ENCODE data around the gene USP7. TPM values are rescaled to one million over a fixed set of nuclear protein-coding genes. Genes with fewer than 3 reads are reported as not detected.

The USP7 gene
- total RNA-seq, 1 donor from 2014 or later: 136 TPM

- no peaks in the 10 kb centered on the region for H3K9me3 Mint-ChIP-seq
- no peak overlapping the region for H3K4me3 Mint-ChIP-seq
- peaks cover 34% of the 10 kb centered on the region for H3K4me1 Mint-ChIP-seq
- DNase-seq (ENCODE audit: low spot score in 2 of 2, unreplicated experiment in 2 of 2): no peak
- H3K27me3 Mint-ChIP-seq (ENCODE audit: low read depth): no peaks in the 10 kb centered on the region
- no peak overlapping the region for H3K27ac Mint-ChIP-seq
- no peak for TF ChIP-seq CTCF (IDR thresholded peaks at IDR 0.05; ENCODE audit: unreplicated experiment)
- peaks cover 3% of the 10 kb centered on the region for H3K36me3 Mint-ChIP-seq
These were observed 99.1 kb downstream of the USP7 start for GRCh38 chr16:8864480-8865110.

- peaks cover 5% of the 10 kb centered on the region for H3K36me3 Mint-ChIP-seq
- H3K27me3 Mint-ChIP-seq (ENCODE audit: low read depth): no peaks in the 10 kb centered on the region
- peaks cover 30% of the 10 kb centered on the region for H3K4me1 Mint-ChIP-seq
- H3K4me3 Mint-ChIP-seq: no peak overlapping the region
- H3K9me3 Mint-ChIP-seq: no peaks in the 10 kb centered on the region
- no peak for DNase-seq (ENCODE audit: low spot score in 2 of 2, unreplicated experiment in 2 of 2)
- peak overlapping the region; percentile 30 for H3K27ac Mint-ChIP-seq
- TF ChIP-seq CTCF (IDR thresholded peaks at IDR 0.05; ENCODE audit: unreplicated experiment): no peak
These were observed 99.9 kb downstream of the USP7 start for GRCh38 chr16:8863594-8864424.

GRCh38 chr16:8862309-8863130 lies 101.2 kb downstream of the USP7 start:
- no peaks in the 10 kb centered on the region for H3K9me3 Mint-ChIP-seq
- peaks cover 25% of the 10 kb centered on the region for H3K4me1 Mint-ChIP-seq
- H3K27me3 Mint-ChIP-seq (ENCODE audit: low read depth): no peaks in the 10 kb centered on the region
- no peak for TF ChIP-seq CTCF (IDR thresholded peaks at IDR 0.05; ENCODE audit: unreplicated experiment)
- no peak overlapping the region for H3K4me3 Mint-ChIP-seq
- H3K36me3 Mint-ChIP-seq: peaks cover 13% of the 10 kb centered on the region
- DNase-seq (ENCODE audit: low spot score in 2 of 2, unreplicated experiment in 2 of 2): no peak
- H3K27ac Mint-ChIP-seq: no peak overlapping the region

- no peaks in the 10 kb centered on the region for H3K9me3 Mint-ChIP-seq
- peak overlapping the region; percentile 50 for H3K27ac Mint-ChIP-seq
- H3K27me3 Mint-ChIP-seq (ENCODE audit: low read depth): no peaks in the 10 kb centered on the region
- no peak for TF ChIP-seq CTCF (IDR thresholded peaks at IDR 0.05; ENCODE audit: unreplicated experiment)
- H3K36me3 Mint-ChIP-seq: peaks cover 18% of the 10 kb centered on the region
- H3K4me3 Mint-ChIP-seq: no peak overlapping the region
- no peak for DNase-seq (ENCODE audit: low spot score in 2 of 2, unreplicated experiment in 2 of 2)
- peaks cover 19% of the 10 kb centered on the region for H3K4me1 Mint-ChIP-seq
These were observed 102.0 kb downstream of the USP7 start for GRCh38 chr16:8861563-8862308.
